WERI-Rb-1 (cell line): Measurements from ENCODE around the gene ANO1.

Experiments
- DNase-seq: peaks from one replicate; pipeline ENCODE4 v3.0.0-alpha.2; 2020
- H3K27ac ChIP-seq: fragments of 250-450 bp; sonication (Bioruptor Pico); 2 replicates; pipeline ENCODE4 v1.5.1; 2020; ENCODE audit warnings: mild to moderate bottlenecking, moderate library complexity
- H3K27me3 ChIP-seq: fragments of 250-450 bp; sonication (Bioruptor Pico); 2 replicates; pipeline ENCODE4 v1.5.1; 2021; ENCODE audit warnings: mild to moderate bottlenecking, low read depth, moderate library complexity; ENCODE audit not compliant: insufficient read depth, severe bottlenecking
- H3K36me3 ChIP-seq: fragments of 250-450 bp; sonication (Bioruptor Pico); 2 replicates; pipeline ENCODE4 v1.5.1; 2020; ENCODE audit warnings: mild to moderate bottlenecking, moderate library complexity
- H3K4me3 ChIP-seq: 2 replicates; pipeline ENCODE4 v1.5.1; 2011; ENCODE audit warnings: low read depth, mild to moderate bottlenecking, control low read depth, low read length
- H3K9me3 ChIP-seq: fragments of 250-450 bp; sonication (Bioruptor Pico); 2 replicates; pipeline ENCODE4 v1.5.1; 2021; ENCODE audit warnings: mild to moderate bottlenecking, moderate library complexity; ENCODE audit not compliant: severe bottlenecking
- CTCF ChIP-seq: IDR thresholded peaks from 2 replicates; pipeline ENCODE4 v1.5.1; 2011; ENCODE audit warnings: low read depth, mild to moderate bottlenecking, control low read depth, inconsistent platforms, low read length

Gene ANO1

GRCh38 chr11:70089631-70090030 lies 11.5 kb downstream of the ANO1 start:
- Histone ChIP-seq H3K4me3 (no peak overlapping the region), H3K9me3 (peaks cover 2% of the 10 kb centered on the region), H3K27me3 (no peaks in the 10 kb centered on the region), H3K27ac (no peak overlapping the region), H3K36me3 (no peaks in the 10 kb centered on the region; the same call in 1 of the 2 replicates)
- TF ChIP-seq CTCF: no peak
- no peak for DNase-seq

GRCh38 chr11:70090961-70091381 lies 12.9 kb downstream of the ANO1 start:
- Histone ChIP-seq H3K9me3 (peaks cover 2% of the 10 kb centered on the region), H3K27me3 (no peaks in the 10 kb centered on the region), H3K27ac (no peak overlapping the region), H3K36me3 (no peaks in the 10 kb centered on the region; the same call in 1 of the 2 replicates), H3K4me3 (no peak overlapping the region)
- no peak for TF ChIP-seq CTCF
- no peak for DNase-seq

GRCh38 chr11:70091638-70092037 lies 13.5 kb downstream of the ANO1 start:
- Histone ChIP-seq H3K4me3 (no peak overlapping the region), H3K36me3 (no peaks in the 10 kb centered on the region; the same call in 1 of the 2 replicates), H3K27me3 (no peaks in the 10 kb centered on the region), H3K27ac (no peak overlapping the region), H3K9me3 (peaks cover 2% of the 10 kb centered on the region)
- no peak for DNase-seq
- TF ChIP-seq CTCF: no peak

- Histone ChIP-seq H3K4me3 (no peak overlapping the region), H3K9me3 (peaks cover 2% of the 10 kb centered on the region), H3K36me3 (no peaks in the 10 kb centered on the region; the same call in 1 of the 2 replicates), H3K27ac (no peak overlapping the region), H3K27me3 (no peaks in the 10 kb centered on the region)
- DNase-seq: no peak
- no peak for TF ChIP-seq CTCF
Observed at GRCh38 chr11:70092959-70093715, 15.0 kb downstream of the ANO1 start.

GRCh38 chr11:70095541-70096252 lies 17.6 kb downstream of the ANO1 start:
- Histone ChIP-seq H3K4me3 (no peak overlapping the region), H3K9me3 (peaks cover 2% of the 10 kb centered on the region), H3K27ac (peak overlapping the region; percentile 65), H3K27me3 (no peaks in the 10 kb centered on the region), H3K36me3 (no peaks in the 10 kb centered on the region; the same call in 1 of the 2 replicates)
- no peak for TF ChIP-seq CTCF
- DNase-seq: peak; percentile 92
